Heart right ventricle (tissue), 16 donors: ENCODE data around the gene TUT7. TPM values are rescaled to one million over a fixed set of nuclear protein-coding genes. Genes with fewer than 3 reads are reported as not detected.

Experiments
- ATAC-seq, 8 donors: fragments of 200-7000 bp; cut with Tn5 transposase; one replicate each; pipeline ENCODE4 v1.9.1; 2020; ENCODE audit warnings: mild to moderate bottlenecking in 8 of 8, moderate library complexity in 8 of 8, moderate number of reproducible peaks in 1 of 8
- DNase-seq, 2 donors: peaks; one replicate each; pipeline ENCODE4 v3.0.0-alpha.2; 2020
- H3K27ac ChIP-seq, 10 donors: fragments of 200-600 bp; sonication (generic) in 2 of 10; one replicate each; pipeline versions ENCODE4 v1.5.0 to v1.8.0; 2020 to 2022; ENCODE audit warnings: mild to moderate bottlenecking in 3 of 10
- H3K27me3 ChIP-seq, 7 donors: fragments of 200-600 bp; one replicate each; pipeline ENCODE4 v1.8.0; 2021 to 2022; ENCODE audit warnings: mild to moderate bottlenecking in 2 of 7
- H3K36me3 ChIP-seq, 9 donors: fragments of 200-600 bp; sonication (generic) in 1 of 9; one replicate each; pipeline versions ENCODE4 v1.5.0 to v1.8.0; 2020 to 2022; ENCODE audit warnings: mild to moderate bottlenecking in 2 of 9
- H3K4me1 ChIP-seq, 9 donors: fragments of 200-600 bp; sonication (generic) in 1 of 9; one replicate each; pipeline versions ENCODE4 v1.5.0 to v1.8.0; 2020 to 2022; ENCODE audit warnings: mild to moderate bottlenecking in 4 of 9
- H3K4me3 ChIP-seq, 10 donors: fragments of 200-600 bp; sonication (generic) in 2 of 10; one replicate each; pipeline versions ENCODE4 v1.5.0 to v1.8.0; 2020 to 2022; ENCODE audit warnings: mild to moderate bottlenecking in 7 of 10, moderate library complexity in 2 of 10
- H3K9me3 ChIP-seq, 11 donors: fragments of 200-600 bp in 10 of 11; sonication (generic) in 2 of 11; one replicate each; pipeline versions ENCODE4 v1.5.0 to v1.8.0; 2013 to 2022; ENCODE audit warnings: mild to moderate bottlenecking in 2 of 11, control low read depth in 1 of 11, moderate library complexity in 1 of 11
- CTCF ChIP-seq, 9 donors: fragments of 200-600 bp; sonication (generic) in 2 of 9; IDR thresholded peaks; one replicate each; pipeline versions ENCODE4 v1.5.0 to v1.8.0; 2021 to 2022; ENCODE audit warnings: antibody characterized with exemption in 9 of 9, mild to moderate bottlenecking in 5 of 9, moderate library complexity in 1 of 9
- WGBS, 2 donors: extraction: QIAGEN DNeasy Blood & Tissue Kit; methylation state at CpG; one replicate each; pipeline ENCODE4 v1.1.7; 2013; ENCODE audit warnings: inconsistent platforms in 1 of 2; 5-methylcytosine and 5-hydroxymethylcytosine counted together
- intact Hi-C, 10 donors: fragments of 100-400 bp; cut with DNase I; formaldehyde crosslinking; loops; one replicate each; pipeline versions ENCODE4 v1.11.1 to v1.14.2; 2022
- polyA plus RNA-seq, 2 donors: library from polyadenylated mRNA; stranded (reverse); fragments of 200-250 nt; gene quantifications; one replicate each; pipeline ENCODE4 v1.2.3, GENCODE V29; 2013
- total RNA-seq, 10 donors: library from RNA; stranded (reverse); fragmentation: NEBNext Ultra II Directional in 3 of 10; extraction: Animal tissue kit (Norgen Biotek cat#: 25700) in 3 of 10; gene quantifications; one replicate each; pipeline versions ENCODE4 v1.2.1 to v1.2.4, GENCODE V29; 2021 to 2023
- donor health status: Arrhythmogenic right ventricular cardiomyopathy.
- donor health status: ischemic (EF 13 %, LVEDD 7.1; RV severe dilation, severe dysfunction).
- donor health status: healthy with polysubstance abuse.
- donor health status: DM: no; HTN: yes; CAD: no.
- donor health status: DM: no; HTN: no; CAD: no.
- donor health status: ischemic (EF 25% LVEDD 6.9; RV normal size, moderate dysfunction).
- donor health status: ischemic (EF 25% LVEDD 5.7; RV mildly dilated, moderate dysfunction).
- donor health status: healthy.
- donor health status: DM: yes; HTN: yes; CAD: no.
- donor health status: Ischemic cardiomyopathy.
- donor health status: ischemic (EF 35%, LVEDD 5.7; RV mildly dilated, moderate dysfunction).
- donor health status: nonischemic (EF 11% LVEDD 7.7; RV severe dilation, severe dysfunction).
- donor health status: DM: yes; HTN: yes; CAD: no.
- donor health status: PGD.
- donor health status: ischemic (EF 29% LVEDD 5.4; RV normal size, mild dysfunction).
- donor health status: nonischemic (EF 23%, LVEDD 6.1; RV moderate dilation, normal function).

TUT7 gene
- total and polyA plus RNA-seq, 12 donors, result 6.0 to 16.7 (median 14.2) TPM

- peaks cover 0 to 44% (median 7%) of the 10 kb centered on the region in 9 donors for H3K36me3 ChIP-seq
- no peak overlapping the region for H3K27ac ChIP-seq
- ATAC-seq, result no peak
- 54 to 58% methylated on average over 1 of the region's 1 CpG for WGBS, 2 donors
- DNase-seq, result no peak
- H3K4me3 ChIP-seq, result no peak overlapping the region
- no peaks in the 10 kb centered on the region for H3K9me3 ChIP-seq
- H3K27me3 ChIP-seq, result no peaks in the 10 kb centered on the region
- TF ChIP-seq CTCF (IDR thresholded peaks at IDR 0.05), result no peak
- peaks cover 13 to 74% (median 60%) of the 10 kb centered on the region in 9 donors for H3K4me1 ChIP-seq
- intact Hi-C loops, result loop anchor here in 1 of 10 donors (5.0 kb wide), 1 partner anchor 75 kb away; no protein-coding TSS in a partner anchor
These were observed 77.1 kb downstream of the TUT7 start for GRCh38 chr9:86277072-86277471.

GRCh38 chr9:86275962-86276361 is 78.2 kb downstream of the TUT7 start:
- TF ChIP-seq CTCF (IDR thresholded peaks at IDR 0.05), result peak in 5 of 9 donors; percentile 15 to 44 (median 29)
- ATAC-seq (peak in 1 of 8 donors; percentile 14), DNase-seq (no peak)
- Histone ChIP-seq H3K36me3 (peaks cover 0 to 55% (median 18%) of the 10 kb centered on the region in 9 donors), H3K27me3 (no peaks in the 10 kb centered on the region), H3K4me3 (no peak overlapping the region), H3K4me1 (peaks cover 13 to 68% (median 53%) of the 10 kb centered on the region in 9 donors), H3K9me3 (no peaks in the 10 kb centered on the region), H3K27ac (no peak overlapping the region)
- intact Hi-C loops, result loop anchor here in 1 of 10 donors (5.0 kb wide), 1 partner anchor 74 kb away; no protein-coding TSS in a partner anchor
- WGBS, 2 donors, result 80 to 83% methylated on average over 3 of the region's 3 CpGs

- no peak for DNase-seq
- H3K4me1 ChIP-seq, result peaks cover 12 to 59% (median 44%) of the 10 kb centered on the region in 9 donors
- no peak for TF ChIP-seq CTCF (IDR thresholded peaks at IDR 0.05)
These were observed 79.2 kb downstream of the TUT7 start for GRCh38 chr9:86274821-86275643.

GRCh38 chr9:86272221-86272620 is 82.0 kb downstream of the TUT7 start:
- WGBS, 2 donors, result 94 to 95% methylated on average over 4 of the region's 4 CpGs
- intact Hi-C loops, result no loop called here
- Histone ChIP-seq H3K9me3 (no peaks in the 10 kb centered on the region), H3K27me3 (no peaks in the 10 kb centered on the region), H3K27ac (no peak overlapping the region), H3K4me1 (peaks cover 7 to 31% (median 24%) of the 10 kb centered on the region in 9 donors), H3K36me3 (peaks cover 0 to 55% (median 28%) of the 10 kb centered on the region in 9 donors), H3K4me3 (no peak overlapping the region)
- no peak for ATAC-seq
- DNase-seq, result no peak
- no peak for TF ChIP-seq CTCF (IDR thresholded peaks at IDR 0.05)

More at GRCh38 chr9:86274821-86275643, 79.2 kb downstream of the TUT7 start:
- peak in 4 of 8 donors; percentile 26 to 60 (median 51) for ATAC-seq
- WGBS, 2 donors, result 59 to 66% methylated on average over 7 of the region's 7 CpGs
- Histone ChIP-seq H3K36me3 (peaks cover 0 to 56% (median 20%) of the 10 kb centered on the region in 9 donors), H3K9me3 (no peaks in the 10 kb centered on the region), H3K4me3 (no peak overlapping the region), H3K27me3 (no peaks in the 10 kb centered on the region), H3K27ac (no peak overlapping the region)
- intact Hi-C loops, result loop anchor here in 1 of 10 donors (5.0 kb wide), 1 partner anchor 73 kb away; no protein-coding TSS in a partner anchor
